ENCODE results near the gene ARHGAP15. TPM values are rescaled to one million over a fixed set of nuclear protein-coding genes. Genes with fewer than 3 reads are reported as not detected.

The ARHGAP15 gene
- total RNA-seq, 1 donor: 0.43 TPM

- no peak for DNase-seq (ENCODE audit: low read depth)
- no peak overlapping the region for H3K4me3 ChIP-seq (ENCODE audit: low read depth, low read length)
- no peak for TF ChIP-seq CTCF (IDR thresholded peaks at IDR 0.05; ENCODE audit: insufficient read depth, low read depth, low read length)
Observed at GRCh38 chr2:143261986-143262385, 132.8 kb downstream of the ARHGAP15 start.

- no peak for TF ChIP-seq CTCF (IDR thresholded peaks at IDR 0.05; ENCODE audit: insufficient read depth, low read depth, low read length)
- no peak overlapping the region for H3K4me3 ChIP-seq (ENCODE audit: low read depth, low read length)
- no peak for DNase-seq (ENCODE audit: low read depth)
Observed at GRCh38 chr2:143262389-143262788, 133.2 kb downstream of the ARHGAP15 start.

GRCh38 chr2:143263066-143263625 lies 133.9 kb downstream of the ARHGAP15 start:
- H3K4me3 ChIP-seq (ENCODE audit: low read depth, low read length): no peak overlapping the region
- peak; percentile 36 for TF ChIP-seq CTCF (IDR thresholded peaks at IDR 0.05; ENCODE audit: insufficient read depth, low read depth, low read length)
- DNase-seq (ENCODE audit: low read depth): no peak

GRCh38 chr2:143264851-143265250 lies 135.6 kb downstream of the ARHGAP15 start:
- no peak for TF ChIP-seq CTCF (IDR thresholded peaks at IDR 0.05; ENCODE audit: insufficient read depth, low read depth, low read length)
- H3K4me3 ChIP-seq (ENCODE audit: low read depth, low read length): no peak overlapping the region
- DNase-seq (ENCODE audit: low read depth): peak; percentile 54

GRCh38 chr2:143279672-143280071 lies 150.5 kb downstream of the ARHGAP15 start:
- no peak for DNase-seq (ENCODE audit: low read depth)
- no peak for TF ChIP-seq CTCF (IDR thresholded peaks at IDR 0.05; ENCODE audit: insufficient read depth, low read depth, low read length)
- H3K4me3 ChIP-seq (ENCODE audit: low read depth, low read length): no peak overlapping the region

- no peak for TF ChIP-seq CTCF (IDR thresholded peaks at IDR 0.05; ENCODE audit: insufficient read depth, low read depth, low read length)
- DNase-seq (ENCODE audit: low read depth): no peak
- no peak overlapping the region for H3K4me3 ChIP-seq (ENCODE audit: low read depth, low read length)
Observed at GRCh38 chr2:143280097-143280757, 151.0 kb downstream of the ARHGAP15 start.

GRCh38 chr2:143282684-143283083 lies 153.5 kb downstream of the ARHGAP15 start:
- H3K4me3 ChIP-seq (ENCODE audit: low read depth, low read length): no peak overlapping the region
- TF ChIP-seq CTCF (IDR thresholded peaks at IDR 0.05; ENCODE audit: insufficient read depth, low read depth, low read length): peak; percentile 26
- DNase-seq (ENCODE audit: low read depth): no peak
